ENCODE data around the gene CAPN5.

- TF ChIP-seq, protein P1, sequence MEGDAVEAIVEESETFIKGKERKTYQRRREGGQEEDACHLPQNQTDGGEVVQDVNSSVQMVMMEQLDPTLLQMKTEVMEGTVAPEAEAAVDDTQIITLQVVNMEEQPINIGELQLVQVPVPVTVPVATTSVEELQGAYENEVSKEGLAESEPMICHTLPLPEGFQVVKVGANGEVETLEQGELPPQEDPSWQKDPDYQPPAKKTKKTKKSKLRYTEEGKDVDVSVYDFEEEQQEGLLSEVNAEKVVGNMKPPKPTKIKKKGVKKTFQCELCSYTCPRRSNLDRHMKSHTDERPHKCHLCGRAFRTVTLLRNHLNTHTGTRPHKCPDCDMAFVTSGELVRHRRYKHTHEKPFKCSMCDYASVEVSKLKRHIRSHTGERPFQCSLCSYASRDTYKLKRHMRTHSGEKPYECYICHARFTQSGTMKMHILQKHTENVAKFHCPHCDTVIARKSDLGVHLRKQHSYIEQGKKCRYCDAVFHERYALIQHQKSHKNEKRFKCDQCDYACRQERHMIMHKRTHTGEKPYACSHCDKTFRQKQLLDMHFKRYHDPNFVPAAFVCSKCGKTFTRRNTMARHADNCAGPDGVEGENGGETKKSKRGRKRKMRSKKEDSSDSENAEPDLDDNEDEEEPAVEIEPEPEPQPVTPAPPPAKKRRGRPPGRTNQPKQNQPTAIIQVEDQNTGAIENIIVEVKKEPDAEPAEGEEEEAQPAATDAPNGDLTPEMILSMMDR (IDR thresholded peaks at IDR 0.05) = no peak
- TF ChIP-seq EZH2phosphoT487 (IDR thresholded peaks at IDR 0.05) = no peak
- TF ChIP-seq EZH2 (IDR thresholded peaks at IDR 0.05) = no peak
These were observed 52.2 kb downstream of the CAPN5 start for GRCh38 chr11:77118971-77119370.

All from neural progenitor cell (in vitro differentiated cells).